ENCODE data around the gene BSCL2.

- TF ChIP-seq TCF7 (CRISPR knock-in tag; IDR thresholded peaks at IDR 0.05; ENCODE audit: low read depth) (no peak), CTCF (IDR thresholded peaks at IDR 0.05) (no peak), ZBTB43 (CRISPR knock-in tag; IDR thresholded peaks at IDR 0.05) (no peak), MAX (CRISPR knock-in tag; IDR thresholded peaks at IDR 0.05) (no peak), JAZF1 (CRISPR knock-in tag; IDR thresholded peaks at IDR 0.05) (no peak), MLX (CRISPR knock-in tag; IDR thresholded peaks at IDR 0.05) (no peak), NR3C1 (CRISPR knock-in tag; conservative IDR thresholded peaks at IDR 0.05; ENCODE audit: low read depth) (no peak), ZNF219 (CRISPR knock-in tag; IDR thresholded peaks at IDR 0.05; ENCODE audit: borderline replicate concordance) (no peak)
Observed at GRCh38 chr11:62652161-62653006, 54.8 kb downstream of the BSCL2 start.
